LNCaP clone FGC (cell line): ENCODE measurements around the gene CHAF1A.

ENCODE experiments used
- DNase-seq: peaks from one replicate; pipeline ENCODE4 v3.0.0-alpha.2; 2011; ENCODE audit warnings: low read depth
- H3K4me3 ChIP-seq: 2 replicates; pipeline ENCODE4 v1.5.1; 2011; ENCODE audit warnings: mild to moderate bottlenecking, low read depth, low read length, control low read depth
- CTCF ChIP-seq: IDR thresholded peaks from 2 replicates; pipeline ENCODE4 v1.5.1; 2012; ENCODE audit warnings: mild to moderate bottlenecking; ENCODE audit not compliant: control insufficient read depth, insufficient read depth; ENCODE audit errors: extremely low read depth

The CHAF1A gene

GRCh38 chr19:4414144-4414799, 11.8 kb downstream of the CHAF1A start:
- no peak for TF ChIP-seq CTCF
- no peak for DNase-seq
- no peak overlapping the region for H3K4me3 ChIP-seq

- DNase-seq, result no peak
- H3K4me3 ChIP-seq, result no peak overlapping the region
- no peak for TF ChIP-seq CTCF
Observed at GRCh38 chr19:4414800-4415321, 12.4 kb downstream of the CHAF1A start.

- H3K4me3 ChIP-seq, result no peak overlapping the region
- no peak for TF ChIP-seq CTCF
- no peak for DNase-seq
Observed at GRCh38 chr19:4415352-4415751, 12.9 kb downstream of the CHAF1A start.

GRCh38 chr19:4416268-4416667, 13.8 kb downstream of the CHAF1A start:
- H3K4me3 ChIP-seq, result no peak overlapping the region
- TF ChIP-seq CTCF, result no peak
- no peak for DNase-seq

GRCh38 chr19:4423416-4424126, 21.1 kb downstream of the CHAF1A start:
- TF ChIP-seq CTCF, result no peak
- no peak for DNase-seq
- no peak overlapping the region for H3K4me3 ChIP-seq

GRCh38 chr19:4425537-4425936, 23.1 kb downstream of the CHAF1A start:
- no peak for TF ChIP-seq CTCF
- DNase-seq, result no peak
- no peak overlapping the region for H3K4me3 ChIP-seq
